ENCODE results near the gene ECHS1.

DNA sequence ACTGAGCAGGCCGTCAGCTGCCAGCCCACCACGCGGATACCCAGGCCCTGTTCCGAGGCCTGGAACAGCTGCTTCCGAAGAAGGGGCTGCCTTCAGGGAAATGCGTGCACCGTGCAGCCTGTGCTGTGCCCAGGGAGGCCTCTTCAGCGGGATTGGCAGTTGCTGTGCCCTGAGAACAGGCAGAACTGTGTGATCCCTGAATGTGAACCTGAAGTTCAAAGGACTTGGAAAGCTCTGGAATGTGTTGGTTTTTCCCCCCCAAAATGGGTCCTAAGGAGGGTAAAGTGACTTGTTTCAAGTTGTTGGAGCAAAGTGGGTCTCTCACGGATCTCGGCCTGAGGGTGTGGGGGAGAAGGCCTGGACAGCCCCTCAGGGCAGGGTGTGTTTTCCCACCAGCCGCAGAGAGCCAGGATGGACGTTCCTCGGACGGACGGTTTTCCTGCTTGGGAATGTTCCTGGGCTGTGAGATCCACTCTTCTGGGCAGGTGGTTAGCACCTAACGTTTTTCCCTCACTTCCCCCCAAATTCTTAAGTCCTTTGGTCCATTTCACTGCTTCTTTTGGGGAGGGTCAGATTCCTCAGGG, 49.2 kb upstream of the ECHS1 start:
- no peak for TF ChIP-seq CTCF (IDR thresholded peaks at IDR 0.05)
- TF ChIP-seq POLR2A (IDR thresholded peaks at IDR 0.05): no peak
- no peak for TF ChIP-seq EP300 (IDR thresholded peaks at IDR 0.05)
